ENCODE data around the gene CASP7.

Gene CASP7

DNA sequence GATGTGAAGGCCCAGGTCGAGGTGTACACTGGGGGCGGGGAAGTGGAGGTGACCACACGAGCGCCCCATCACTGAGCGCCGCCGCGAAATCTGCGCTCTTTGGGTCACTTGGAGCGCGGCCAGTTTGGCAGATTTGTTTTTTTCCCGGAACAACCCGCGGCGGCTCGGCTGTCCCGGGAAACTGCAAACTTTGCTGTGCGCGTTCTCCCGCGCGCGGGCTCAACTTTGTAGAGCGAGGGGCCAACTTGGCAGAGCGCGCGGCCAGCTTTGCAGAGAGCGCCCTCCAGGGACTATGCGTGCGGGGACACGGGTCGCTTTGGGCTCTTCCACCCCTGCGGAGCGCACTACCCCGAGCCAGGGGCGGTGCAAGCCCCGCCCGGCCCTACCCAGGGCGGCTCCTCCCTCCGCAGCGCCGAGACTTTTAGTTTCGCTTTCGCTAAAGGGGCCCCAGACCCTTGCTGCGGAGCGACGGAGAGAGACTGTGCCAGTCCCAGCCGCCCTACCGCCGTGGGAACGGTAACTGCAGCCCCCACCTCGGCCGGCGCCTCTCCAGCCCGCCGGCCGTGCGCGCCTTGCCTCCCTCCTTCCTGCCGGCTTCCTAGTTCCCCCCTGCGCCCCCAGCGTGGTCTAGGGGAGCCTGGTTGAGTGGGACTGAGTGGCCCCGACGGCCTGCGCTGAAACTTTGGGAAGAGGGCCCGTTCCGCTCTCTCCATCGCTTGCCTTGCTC, at the start of gene CASP7:
TSS of gene CASP7 (plus strand) at position 450 of the 727 bp plus-strand sequence. CDS start 17,582 bp downstream, outside the sequence.
- no peak for TF ChIP-seq Cebpa-rat (IDR thresholded peaks at IDR 0.05)
- Histone ChIP-seq H3K27me3 (no peaks in the 10 kb centered on the region), H3K27ac (peak within 1 kb of the TSS; percentile 85), H3K4me1 (peaks cover 26% of the 10 kb centered on the region), H3K9me3 (peaks cover 18% of the 10 kb centered on the region), H3K36me3 (peaks cover 12% of the 10 kb centered on the region; the same call in 1 of the 2 replicates), H3K4me3 (peak within 1 kb of the TSS; percentile 96), H4K20me1 (no peaks in the 10 kb centered on the region; the same call in 1 of the 2 replicates), H3K4me2 (peak within 1 kb of the TSS; percentile 94), H3K9ac (peak within 1 kb of the TSS; percentile 87)

DNA sequence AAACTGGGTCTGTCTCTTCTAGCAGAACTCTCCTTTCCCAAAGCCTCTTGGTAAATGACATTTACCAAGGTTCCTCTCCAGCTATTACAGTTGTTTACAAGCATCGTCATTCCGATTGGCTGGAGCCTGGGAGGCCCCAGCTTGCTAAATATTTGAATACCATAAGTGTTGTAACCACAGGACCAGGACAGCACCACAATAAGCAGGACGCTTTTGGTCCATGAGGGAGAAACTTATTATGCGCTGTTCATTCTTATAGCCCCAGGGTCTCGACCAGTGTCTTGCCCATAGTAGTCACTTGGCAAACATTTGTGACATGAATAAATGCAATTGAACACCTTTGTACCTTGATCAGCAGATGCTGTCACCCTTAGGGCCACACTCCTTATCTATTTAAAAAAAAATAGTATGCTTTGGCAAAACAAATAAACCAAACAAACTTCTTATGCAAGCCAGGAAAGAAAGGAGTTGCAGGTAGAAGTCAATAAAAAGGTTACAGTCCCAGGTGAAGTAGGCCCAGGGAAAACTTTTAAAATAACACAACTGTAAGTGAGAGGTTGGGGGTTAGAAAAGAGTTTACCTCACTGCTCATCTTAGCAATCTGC, 48.7 kb upstream of the CASP7 start:
- Histone ChIP-seq H4K20me1 (no peaks in the 10 kb centered on the region), H3K27ac (no peak overlapping the region), H3K4me2 (no peak overlapping the region), H3K9me3 (no peaks in the 10 kb centered on the region), H3K9ac (no peak overlapping the region), H3K27me3 (no peaks in the 10 kb centered on the region), H3K4me3 (no peak overlapping the region), H3K4me1 (no peaks in the 10 kb centered on the region), H3K36me3 (no peaks in the 10 kb centered on the region)
- no peak for TF ChIP-seq Cebpa-rat (IDR thresholded peaks at IDR 0.05)

DNA sequence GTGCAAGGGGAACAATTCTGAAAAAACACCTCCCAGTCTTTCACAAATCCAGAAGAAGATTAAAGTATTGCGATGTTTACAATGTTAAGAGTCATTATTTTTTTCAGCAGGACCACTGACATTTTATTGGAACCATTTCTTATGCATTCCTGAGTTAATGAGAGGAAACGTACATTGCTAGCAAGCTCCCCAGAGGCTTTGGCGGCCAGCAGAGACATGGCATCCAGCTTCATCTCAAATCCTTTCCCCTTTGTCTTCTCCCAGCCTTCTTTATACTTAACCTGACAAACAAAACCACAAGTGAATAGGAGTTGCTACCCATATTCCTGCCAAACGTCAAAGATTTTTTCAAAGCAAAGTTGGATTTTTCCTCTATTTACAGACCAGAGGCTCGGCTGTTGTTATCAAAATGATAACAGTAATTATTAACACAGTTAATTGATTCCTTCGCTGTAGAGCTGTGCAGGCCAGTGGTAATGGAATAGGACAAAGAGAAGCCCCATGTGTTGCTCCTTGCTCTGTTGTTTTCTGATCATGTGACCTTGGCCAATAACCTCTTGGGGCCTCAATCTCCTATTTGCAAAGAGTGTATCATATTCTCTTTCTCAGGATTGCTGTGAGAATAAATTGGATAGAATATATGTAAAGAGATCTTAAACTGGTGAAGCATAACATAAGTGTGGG, 47.9 kb upstream of the CASP7 start:
- no peak for TF ChIP-seq Cebpa-rat (IDR thresholded peaks at IDR 0.05)
- H3K4me2 ChIP-seq = no peak overlapping the region
- no peaks in the 10 kb centered on the region for H3K27me3 ChIP-seq
- 0 out of 2 replicates have a peak, but pooled peaks cover 3% of the 10 kb centered on the region for H3K9me3 ChIP-seq
- no peaks in the 10 kb centered on the region for H3K4me1 ChIP-seq
- H3K4me3 ChIP-seq = no peak overlapping the region
- H3K36me3 ChIP-seq = no peaks in the 10 kb centered on the region
- H3K9ac ChIP-seq = no peak overlapping the region
- no peaks in the 10 kb centered on the region for H4K20me1 ChIP-seq
- H3K27ac ChIP-seq = no peak overlapping the region

DNA sequence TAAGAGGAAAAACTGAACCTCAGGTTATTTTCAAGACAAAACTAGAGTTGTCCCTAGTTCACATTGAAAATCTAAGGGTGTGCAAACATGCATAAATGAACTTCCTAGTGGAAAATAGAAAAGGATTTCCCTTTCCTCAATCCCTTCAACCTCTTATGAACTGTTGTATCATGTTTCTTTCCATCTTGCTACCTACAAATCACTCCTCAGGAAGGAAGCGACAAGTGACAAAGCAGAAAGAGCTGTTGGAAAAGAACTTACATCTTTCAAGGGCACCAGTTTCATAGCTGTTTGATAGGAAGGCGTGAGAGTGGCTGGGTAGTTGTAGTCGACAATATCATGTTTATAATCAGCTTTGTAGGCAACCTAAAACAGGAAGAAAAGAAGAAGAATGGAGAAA, 39.7 kb upstream of the CASP7 start:
- H4K20me1 ChIP-seq = no peaks in the 10 kb centered on the region
- no peak overlapping the region for H3K9ac ChIP-seq
- no peaks in the 10 kb centered on the region for H3K27me3 ChIP-seq
- H3K4me2 ChIP-seq = no peak overlapping the region
- 0 out of 2 replicates have a peak, but pooled peaks cover 3% of the 10 kb centered on the region for H3K9me3 ChIP-seq
- H3K36me3 ChIP-seq = no peaks in the 10 kb centered on the region
- no peak overlapping the region for H3K4me3 ChIP-seq
- no peak overlapping the region for H3K27ac ChIP-seq
- no peak for TF ChIP-seq Cebpa-rat (IDR thresholded peaks at IDR 0.05)
- H3K4me1 ChIP-seq = no peaks in the 10 kb centered on the region

DNA sequence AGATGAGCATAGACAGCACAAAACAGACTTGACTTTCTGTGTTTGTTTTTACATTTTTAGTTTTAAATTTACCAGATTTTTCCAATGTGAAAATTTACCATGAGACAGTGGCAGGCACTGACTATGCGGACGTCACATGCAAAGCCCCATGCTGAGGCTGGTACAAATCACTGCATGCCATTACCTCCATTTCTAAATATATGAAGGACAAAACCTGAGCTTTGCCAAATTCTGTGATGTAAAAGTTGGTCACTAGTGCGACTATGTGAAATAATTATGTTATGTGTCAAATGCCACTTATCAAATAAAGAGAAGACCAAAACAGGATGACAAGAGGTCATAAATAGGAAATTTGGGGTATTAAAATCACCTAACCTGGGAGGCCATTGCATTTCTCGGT, 38.0 kb upstream of the CASP7 start:
- Histone ChIP-seq H3K4me2 (no peak overlapping the region), H3K27me3 (no peaks in the 10 kb centered on the region), H3K4me3 (no peak overlapping the region), H3K36me3 (no peaks in the 10 kb centered on the region), H3K4me1 (no peaks in the 10 kb centered on the region), H3K9me3 (no peaks in the 10 kb centered on the region), H3K27ac (no peak overlapping the region), H4K20me1 (no peaks in the 10 kb centered on the region), H3K9ac (no peak overlapping the region)
- TF ChIP-seq Cebpa-rat (IDR thresholded peaks at IDR 0.05) = no peak

DNA sequence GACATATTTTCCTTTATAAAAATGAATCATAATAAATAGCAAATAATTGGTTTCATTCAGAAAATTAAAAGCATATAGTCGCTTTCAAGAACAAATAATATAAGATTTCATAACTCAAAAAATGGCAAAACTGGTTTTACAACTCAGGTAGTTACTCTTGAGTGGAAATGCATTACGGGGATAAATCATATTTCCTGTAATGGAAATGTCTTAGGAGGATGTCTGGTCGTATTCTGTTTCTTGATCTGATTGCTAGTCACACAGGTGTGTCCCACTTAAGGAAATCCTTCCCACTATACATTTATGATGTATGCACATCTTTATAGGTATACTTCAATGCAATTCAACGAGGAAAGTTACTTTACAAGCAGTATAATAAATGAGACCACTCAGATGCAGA, 36.5 kb upstream of the CASP7 start:
- H3K4me3 ChIP-seq = no peak overlapping the region
- no peak overlapping the region for H3K27ac ChIP-seq
- no peaks in the 10 kb centered on the region for H3K9me3 ChIP-seq
- no peak for TF ChIP-seq Cebpa-rat (IDR thresholded peaks at IDR 0.05)
- no peak overlapping the region for H3K9ac ChIP-seq
- H4K20me1 ChIP-seq = no peaks in the 10 kb centered on the region
- no peak overlapping the region for H3K4me2 ChIP-seq
- H3K4me1 ChIP-seq = no peaks in the 10 kb centered on the region
- H3K27me3 ChIP-seq = no peaks in the 10 kb centered on the region
- no peaks in the 10 kb centered on the region for H3K36me3 ChIP-seq

DNA sequence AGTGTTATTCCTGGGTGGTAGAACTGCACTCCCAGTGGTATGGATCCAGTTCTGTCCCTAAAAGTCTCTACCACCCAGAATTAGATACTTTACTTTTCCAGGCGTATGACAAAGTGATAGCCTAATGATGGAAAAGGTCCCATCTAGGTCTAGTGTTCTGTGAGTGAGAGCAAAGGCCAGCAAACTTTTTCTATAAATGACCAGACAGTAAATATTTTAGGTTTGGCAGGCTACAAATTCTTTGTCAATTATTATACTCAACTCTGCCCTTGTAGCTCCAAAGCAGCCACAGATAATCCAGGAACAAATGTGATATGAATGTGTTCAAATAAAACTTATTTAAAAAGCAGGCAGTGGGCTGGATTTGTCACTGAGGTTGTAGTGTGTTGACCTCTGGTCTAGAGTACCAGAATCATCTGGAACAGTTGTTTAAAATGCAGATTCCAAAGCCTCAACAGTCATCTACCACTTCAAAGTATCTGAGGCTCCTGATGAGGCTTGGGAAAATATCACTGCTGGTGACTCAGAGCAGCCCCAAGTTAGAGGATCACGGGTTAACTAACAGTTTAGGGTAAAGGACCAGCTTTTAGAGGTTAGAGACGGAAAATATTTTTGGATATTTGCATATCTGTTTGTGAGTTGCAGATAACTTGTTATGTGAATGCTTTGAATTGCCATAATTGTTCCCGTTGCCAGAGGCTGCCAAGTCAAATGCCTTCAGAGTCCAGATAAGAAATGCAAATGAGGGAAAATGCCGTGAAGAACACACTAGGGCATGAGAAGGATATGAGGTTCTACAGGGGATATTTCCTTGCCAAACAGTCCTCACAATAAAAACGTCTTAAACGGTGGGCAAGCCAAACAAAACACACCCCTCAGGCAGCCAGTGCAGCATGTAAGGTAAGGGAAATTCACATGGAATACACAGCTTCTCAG, 35.3 kb upstream of the CASP7 start:
- no peak overlapping the region for H3K27ac ChIP-seq
- no peaks in the 10 kb centered on the region for H3K27me3 ChIP-seq
- TF ChIP-seq Cebpa-rat (IDR thresholded peaks at IDR 0.05) = no peak
- no peak overlapping the region for H3K4me3 ChIP-seq
- no peaks in the 10 kb centered on the region for H3K4me1 ChIP-seq
- no peak overlapping the region for H3K4me2 ChIP-seq
- no peaks in the 10 kb centered on the region for H3K36me3 ChIP-seq
- H4K20me1 ChIP-seq = no peaks in the 10 kb centered on the region
- no peaks in the 10 kb centered on the region for H3K9me3 ChIP-seq
- no peak overlapping the region for H3K9ac ChIP-seq

DNA sequence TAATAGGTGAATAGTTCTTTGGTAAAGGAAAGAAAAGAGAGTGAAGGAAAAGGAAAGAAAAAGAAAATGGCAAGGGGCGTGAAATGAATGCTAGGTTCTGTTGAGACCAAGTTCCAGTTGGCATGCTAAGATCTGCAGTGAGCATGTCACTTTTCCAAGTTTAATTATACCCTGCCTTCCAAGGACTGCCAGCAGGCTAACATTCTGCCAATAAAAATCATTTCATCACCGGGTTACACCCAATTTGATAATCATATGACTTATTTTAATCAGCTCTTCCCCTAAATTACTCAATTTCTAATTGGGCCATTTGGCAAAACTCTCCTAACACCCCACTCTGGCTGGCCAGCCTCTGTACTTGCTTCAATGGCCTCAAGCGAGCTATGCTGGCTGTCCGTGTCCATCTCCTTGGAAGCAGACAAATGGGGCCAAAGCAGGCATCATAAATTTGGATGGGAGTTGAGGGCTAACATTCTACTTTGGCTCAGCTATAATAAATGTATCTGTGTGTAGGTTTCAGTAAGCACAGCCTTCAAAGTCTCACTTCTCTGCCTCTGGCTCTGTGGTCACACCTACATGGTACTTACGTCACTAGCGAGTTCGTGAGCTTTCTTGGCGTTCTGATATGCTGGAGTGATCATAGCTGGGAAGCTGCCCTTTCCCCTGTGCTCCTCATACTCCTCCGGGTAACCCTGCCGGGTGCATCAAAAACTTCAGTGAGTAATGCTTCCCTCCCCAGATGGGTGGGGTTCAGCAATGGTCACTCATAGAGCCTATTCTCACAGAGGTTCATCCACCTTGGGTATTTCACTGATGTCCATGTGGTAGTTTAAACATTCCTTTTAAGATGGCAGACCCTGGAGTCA, 33.1 kb upstream of the CASP7 start:
- H3K27me3 ChIP-seq = no peaks in the 10 kb centered on the region
- H3K4me1 ChIP-seq = no peaks in the 10 kb centered on the region
- no peak overlapping the region for H3K9ac ChIP-seq
- H3K4me3 ChIP-seq = no peak overlapping the region
- no peaks in the 10 kb centered on the region for H3K9me3 ChIP-seq
- H3K4me2 ChIP-seq = no peak overlapping the region
- H3K36me3 ChIP-seq = no peaks in the 10 kb centered on the region
- no peaks in the 10 kb centered on the region for H4K20me1 ChIP-seq
- no peak overlapping the region for H3K27ac ChIP-seq
- no peak for TF ChIP-seq Cebpa-rat (IDR thresholded peaks at IDR 0.05)

DNA sequence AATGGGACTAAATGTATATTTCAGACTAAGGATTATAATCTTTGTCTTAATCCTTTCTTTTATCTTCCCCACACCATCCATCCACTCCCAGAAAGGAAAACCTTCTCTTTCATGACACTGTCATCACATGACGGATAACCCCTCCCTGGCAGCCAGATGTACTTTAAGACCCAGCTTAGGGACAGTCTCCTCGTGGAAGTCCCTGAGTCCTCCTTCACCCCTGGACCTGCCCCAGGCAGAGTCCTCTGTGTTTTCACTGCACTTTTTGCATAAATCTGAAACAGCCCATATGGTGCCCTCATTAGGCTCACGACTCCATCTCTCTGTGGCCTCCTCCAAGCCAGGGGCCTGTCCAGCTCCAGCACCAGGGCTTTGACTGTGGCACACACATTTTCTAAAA, 31.9 kb upstream of the CASP7 start:
- no peaks in the 10 kb centered on the region for H3K36me3 ChIP-seq
- H4K20me1 ChIP-seq = no peaks in the 10 kb centered on the region
- no peak overlapping the region for H3K9ac ChIP-seq
- H3K4me2 ChIP-seq = no peak overlapping the region
- no peaks in the 10 kb centered on the region for H3K27me3 ChIP-seq
- TF ChIP-seq Cebpa-rat (IDR thresholded peaks at IDR 0.05) = no peak
- H3K9me3 ChIP-seq = no peaks in the 10 kb centered on the region
- H3K4me3 ChIP-seq = no peak overlapping the region
- H3K4me1 ChIP-seq = no peaks in the 10 kb centered on the region
- H3K27ac ChIP-seq = no peak overlapping the region

Data from BLaER1 (cell line).